ENCODE measurements around the gene CRYBB1.

GRCh38 chr22:26643418-26644100, 25.7 kb upstream of the CRYBB1 start:
- TF ChIP-seq EP300 (IDR thresholded peaks at IDR 0.05) (no peak), CTCF (IDR thresholded peaks at IDR 0.05) (no peak)
